CD14-positive monocyte (primary cell): ENCODE measurements around the gene LYG2. TPM values are rescaled to one million over a fixed set of nuclear protein-coding genes. Genes with fewer than 3 reads are reported as not detected.

Source experiments
- DNase-seq, 3 donors: peaks; one replicate each; pipeline ENCODE4 v3.0.0-alpha.2; 2011 to 2022
- H2AFZ ChIP-seq: 2 replicates; pipeline ENCODE4 v1.6.0; 2012; ENCODE audit warnings: mild to moderate bottlenecking, low read depth, low read length, inconsistent platforms; ENCODE audit not compliant: insufficient read depth, poor library complexity, severe bottlenecking
- H3K27ac ChIP-seq, 2 donors: 1 replicate in 1 of 2; 2 replicates in 1 of 2; pipeline ENCODE4 v1.5.1; 2012 to 2013; ENCODE audit warnings: low read length in 2 of 2, control low read depth in 1 of 2, inconsistent platforms in 1 of 2, low read depth in 1 of 2, mild to moderate bottlenecking in 1 of 2
- H3K27me3 ChIP-seq, 2 donors: one replicate each; pipeline versions ENCODE4 v1.6.0 to v1.6.1; 2011 to 2013; ENCODE audit warnings: low read length in 2 of 2; ENCODE audit not compliant: control insufficient read depth in 2 of 2, insufficient read depth in 2 of 2
- H3K36me3 ChIP-seq, 2 donors: replicated peaks in 1 of 2; 1 replicate in 1 of 2; 2 replicates in 1 of 2; pipeline versions ENCODE4 v1.5.1 to v1.6.1; 2012 to 2013; ENCODE audit warnings: low read length in 2 of 2, control low read depth in 1 of 2, inconsistent platforms in 1 of 2, mild to moderate bottlenecking in 1 of 2; ENCODE audit not compliant: insufficient read depth in 2 of 2, control insufficient read depth in 1 of 2
- H3K4me1 ChIP-seq, 2 donors: 1 replicate in 1 of 2; 2 replicates in 1 of 2; pipeline versions ENCODE4 v1.5.1 to v1.6.1; 2012 to 2013; ENCODE audit warnings: low read length in 2 of 2, control low read depth in 1 of 2, inconsistent platforms in 1 of 2, mild to moderate bottlenecking in 1 of 2, moderate library complexity in 1 of 2; ENCODE audit not compliant: insufficient read depth in 2 of 2, control insufficient read depth in 1 of 2
- H3K4me2 ChIP-seq: replicated peaks from 2 replicates; pipeline ENCODE3; 2012; ENCODE audit warnings: low read length, moderate library complexity, mild to moderate bottlenecking; ENCODE audit not compliant: poor library complexity, severe bottlenecking; ENCODE audit errors: extremely low read depth
- H3K4me3 ChIP-seq, 3 experiments: fragments of 200-600 bp in 1 of 3; sonication (generic) in 1 of 3; replicated peaks in 1 of 3; 1 replicate in 2 of 3; 2 replicates in 1 of 3; pipeline ENCODE4 v1.5.1; 2011 to 2013; ENCODE audit warnings: low read length in 3 of 3, mild to moderate bottlenecking in 3 of 3, control low read depth in 2 of 3, low read depth in 2 of 3, inconsistent platforms in 1 of 3, moderate library complexity in 1 of 3
- H3K79me2 ChIP-seq: 2 replicates; pipeline ENCODE4 v1.6.0; 2012; ENCODE audit warnings: mild to moderate bottlenecking, control low read depth, inconsistent platforms, low read length, moderate library complexity; ENCODE audit not compliant: insufficient read depth
- H3K9ac ChIP-seq: 2 replicates; pipeline ENCODE4 v1.6.0; 2017; ENCODE audit warnings: low read length, mild to moderate bottlenecking; ENCODE audit not compliant: insufficient read depth, poor library complexity, severe bottlenecking
- H3K9me3 ChIP-seq, 2 donors: replicated peaks in 1 of 2; 1 replicate in 1 of 2; 2 replicates in 1 of 2; pipeline versions ENCODE4 v1.5.1 to v1.6.1; 2012 to 2013; ENCODE audit warnings: low read length in 2 of 2, control low read depth in 1 of 2; ENCODE audit not compliant: control insufficient read depth in 1 of 2, insufficient read depth in 1 of 2
- H4K20me1 ChIP-seq: 2 replicates; pipeline ENCODE4 v1.6.0; 2012; ENCODE audit warnings: mild to moderate bottlenecking, low read length, control low read depth, moderate library complexity; ENCODE audit not compliant: insufficient read depth
- H3K27ac Mint-ChIP-seq, 7 donors: one replicate each; pipeline ENCODE4 v1.8.0; 2020; ENCODE audit warnings: mild to moderate bottlenecking in 7 of 7, mixed read lengths in 7 of 7, moderate library complexity in 6 of 7, inconsistent platforms in 2 of 7
- H3K27me3 Mint-ChIP-seq, 3 donors: one replicate each; pipeline ENCODE4 v1.8.0; 2021 to 2022; ENCODE audit warnings: low read depth in 3 of 3, mild to moderate bottlenecking in 3 of 3, mixed read lengths in 3 of 3, moderate library complexity in 3 of 3, inconsistent platforms in 1 of 3
- H3K36me3 Mint-ChIP-seq, 2 donors: one replicate each; pipeline ENCODE4 v1.8.0; 2020; ENCODE audit warnings: mixed read lengths in 2 of 2, inconsistent platforms in 1 of 2, mild to moderate bottlenecking in 1 of 2
- H3K4me1 Mint-ChIP-seq: one replicate; pipeline ENCODE4 v1.8.0; 2020; ENCODE audit warnings: mild to moderate bottlenecking, mixed read lengths
- H3K4me3 Mint-ChIP-seq, 2 donors: one replicate each; pipeline ENCODE4 v1.8.0; 2020; ENCODE audit warnings: mild to moderate bottlenecking in 2 of 2, mixed read lengths in 2 of 2, moderate library complexity in 1 of 2
- H3K9me3 Mint-ChIP-seq, 7 donors: one replicate each; pipeline ENCODE4 v1.8.0; 2020 to 2022; ENCODE audit warnings: mixed read lengths in 7 of 7, mild to moderate bottlenecking in 6 of 7, moderate library complexity in 6 of 7, inconsistent platforms in 2 of 7
- CTCF ChIP-seq: fragments of 200-600 bp; IDR thresholded peaks from one replicate; pipeline ENCODE4 v1.8.0; 2022; ENCODE audit warnings: antibody characterized with exemption, mild to moderate bottlenecking
- WGBS: methylation state at CpG from one replicate; pipeline ENCODE4 v1.1.5; 2013; ENCODE audit warnings: missing lambda C conversion rate; ENCODE audit not compliant: insufficient coverage; 5-methylcytosine and 5-hydroxymethylcytosine counted together
- intact Hi-C, 2 donors: fragments of 100-400 bp; cut with micrococcal nuclease; formaldehyde crosslinking; loops; one replicate each; pipeline versions ENCODE4 v1.15.0 to v1.15.1; 2023
- polyA plus RNA-seq, 3 donors: library from polyadenylated mRNA; depleted of rRNA in 1 of 3; unstranded in 2 of 3; stranded (reverse) in 1 of 3; fragments of 300-500 nt in 2 of 3; fragments of >200 nt in 1 of 3; fragmentation: Illumina TruSeq in 2 of 3; gene quantifications; 1 replicate in 2 of 3; 2 replicates in 1 of 3; pipeline ENCODE4 v1.2.3, GENCODE V29; 2012 to 2021

Gene LYG2
- polyA plus RNA-seq, 3 donors: not detected

GRCh38 chr2:99217929-99218501 lies 37.5 kb downstream of the LYG2 start:
- intact Hi-C loops: no loop called here
- no peak for TF ChIP-seq CTCF
- H2AFZ ChIP-seq: no peak overlapping the region
- no peaks in the 10 kb centered on the region for H3K4me1 ChIP-seq
- Mint-ChIP-seq H3K27me3 (no peaks in the 10 kb centered on the region), H3K36me3 (peaks cover 3 to 4% of the 10 kb centered on the region in 2 donors), H3K9me3 (peaks cover 0 to 8% (median 4%) of the 10 kb centered on the region in 7 donors), H3K27ac (peak overlapping the region in 1 of 7 donors; percentile 28), H3K4me1 (no peaks in the 10 kb centered on the region), H3K4me3 (no peak overlapping the region)
- WGBS: 70% methylated on average over 3 of the region's 4 CpGs
- no peaks in the 10 kb centered on the region for H3K79me2 ChIP-seq
- no peaks in the 10 kb centered on the region for H3K9me3 ChIP-seq
- H3K4me2 ChIP-seq: no peak overlapping the region
- no peak overlapping the region for H3K27ac ChIP-seq
- no peaks in the 10 kb centered on the region for H3K27me3 ChIP-seq
- no peak overlapping the region for H3K4me3 ChIP-seq
- DNase-seq: no peak
- no peaks in the 10 kb centered on the region for H3K36me3 ChIP-seq
- H4K20me1 ChIP-seq: no peaks in the 10 kb centered on the region
- H3K9ac ChIP-seq: no peak overlapping the region

- no peak overlapping the region for H3K27ac ChIP-seq
- peaks cover 0 to 9% (median 4%) of the 10 kb centered on the region in 7 donors for H3K9me3 Mint-ChIP-seq
- H3K4me2 ChIP-seq: no peak overlapping the region
- no peaks in the 10 kb centered on the region for H3K27me3 ChIP-seq
- TF ChIP-seq CTCF: no peak
- H3K4me1 Mint-ChIP-seq: no peaks in the 10 kb centered on the region
- H3K79me2 ChIP-seq: no peaks in the 10 kb centered on the region
- H4K20me1 ChIP-seq: no peaks in the 10 kb centered on the region
- no peak overlapping the region for H2AFZ ChIP-seq
- no CpG with 5 or more reads among the region's 2 CpGs for WGBS
- no peaks in the 10 kb centered on the region for H3K9me3 ChIP-seq
- no peak overlapping the region for H3K27ac Mint-ChIP-seq
- no peaks in the 10 kb centered on the region for H3K4me1 ChIP-seq
- DNase-seq: no peak
- intact Hi-C loops: no loop called here
- no peaks in the 10 kb centered on the region for H3K27me3 Mint-ChIP-seq
- no peaks in the 10 kb centered on the region for H3K36me3 ChIP-seq
- no peak overlapping the region for H3K9ac ChIP-seq
- H3K4me3 Mint-ChIP-seq: no peak overlapping the region
- H3K36me3 Mint-ChIP-seq: peaks cover 3 to 4% of the 10 kb centered on the region in 2 donors
- no peak overlapping the region for H3K4me3 ChIP-seq
Observed at GRCh38 chr2:99216096-99216495, 39.4 kb downstream of the LYG2 start.
